Stomach (tissue), 4 donors: ENCODE data around the gene CDCA5.

Experiments used
- CTCF ChIP-seq, 7 experiments: fragments of 450-650 bp in 4 of 7; fragments of 200-600 bp in 3 of 7; sonication (generic) in 3 of 7; IDR thresholded peaks; one replicate each; pipeline ENCODE4 v1.5.1; 2016 to 2019; ENCODE audit warnings: antibody characterized with exemption in 7 of 7, control low read depth in 2 of 7, mild to moderate bottlenecking in 1 of 7
- EP300 ChIP-seq: sonication (generic); formaldehyde crosslinking; IDR thresholded peaks from one replicate; pipeline ENCODE4 v1.6.1; 2017; ENCODE audit warnings: antibody characterized with exemption
- POLR2A ChIP-seq, 4 donors: fragments of 450-650 bp; IDR thresholded peaks; one replicate each; pipeline ENCODE4 v1.6.1; 2016; ENCODE audit warnings: antibody characterized with exemption in 4 of 4, control low read depth in 2 of 4, mild to moderate bottlenecking in 1 of 4, moderate library complexity in 1 of 4
- POLR2AphosphoS5 ChIP-seq, 3 donors: sonication (generic); formaldehyde crosslinking; IDR thresholded peaks; one replicate each; pipeline ENCODE4 v1.6.1; 2016; ENCODE audit warnings: antibody characterized with exemption in 3 of 3

GRCh38 chr11:65058012-65058411, 25.8 kb downstream of the CDCA5 start:
- TF ChIP-seq EP300, result no peak
- TF ChIP-seq POLR2AphosphoS5 (IDR thresholded peaks at IDR 0.05), result no peak
- TF ChIP-seq CTCF (IDR thresholded peaks at IDR 0.05), result no peak
- TF ChIP-seq POLR2A (IDR thresholded peaks at IDR 0.05), result no peak
